HG03108 (cell line): ENCODE measurements around the gene ELP2.
"Not testable (repeated sequence)": the region's sequence is repeated elsewhere in the genome, so short reads cannot be mapped to it uniquely, and the experiment has no call there.

Experiments used
- ATAC-seq: cut with Tn5 transposase; IDR thresholded peaks from one replicate; pipeline ENCODE4 v1.9.1; 2021; ENCODE audit warnings: moderate library complexity; ENCODE audit not compliant: unreplicated experiment

The ELP2 gene

GRCh38 chr18:36187826-36188721 lies 58.4 kb downstream of the ELP2 start:
- no peak for ATAC-seq

DNA sequence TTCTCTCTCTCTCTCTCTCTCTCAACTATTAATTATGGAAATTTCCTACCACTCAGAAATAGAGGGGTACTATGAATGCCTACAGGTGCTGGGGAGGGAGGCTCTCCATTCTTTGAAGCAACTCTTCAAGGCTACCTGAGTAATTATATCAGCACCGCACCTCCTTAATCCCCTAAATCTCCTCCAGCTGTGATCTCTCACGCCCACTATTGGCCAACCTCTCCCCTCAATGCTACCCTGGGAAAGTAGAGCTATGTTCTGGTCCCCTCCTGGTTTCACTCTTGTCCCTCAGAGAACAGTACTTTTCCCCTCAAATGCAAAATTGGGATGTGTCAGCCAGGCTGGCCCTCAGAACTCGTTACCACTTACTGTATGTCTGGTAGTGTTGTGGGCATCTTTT lies 59.2 kb downstream of the ELP2 start:
- ATAC-seq, result no peak

GRCh38 chr18:36189486-36189885 lies 59.8 kb downstream of the ELP2 start:
- no peak for ATAC-seq

DNA sequence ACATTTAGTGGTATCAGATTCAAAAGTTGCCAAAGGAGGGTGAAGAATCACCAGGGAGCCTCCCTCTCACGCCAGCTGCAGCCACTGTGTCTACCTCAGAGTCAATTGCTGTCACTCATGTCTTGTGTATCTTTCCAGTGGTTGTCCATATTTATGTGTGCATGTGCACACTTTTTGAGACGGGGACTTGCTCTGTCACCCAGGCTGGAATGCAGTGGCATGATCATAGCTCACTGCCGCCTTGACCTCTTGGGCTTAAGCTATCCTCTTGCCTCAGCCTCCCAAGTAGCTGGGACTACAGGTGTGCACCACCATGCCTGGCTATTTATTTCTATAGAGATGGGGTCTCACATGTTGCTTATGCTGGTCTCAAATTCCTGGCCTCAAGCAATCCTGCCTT lies 61.6 kb downstream of the ELP2 start:
- no peak for ATAC-seq

DNA sequence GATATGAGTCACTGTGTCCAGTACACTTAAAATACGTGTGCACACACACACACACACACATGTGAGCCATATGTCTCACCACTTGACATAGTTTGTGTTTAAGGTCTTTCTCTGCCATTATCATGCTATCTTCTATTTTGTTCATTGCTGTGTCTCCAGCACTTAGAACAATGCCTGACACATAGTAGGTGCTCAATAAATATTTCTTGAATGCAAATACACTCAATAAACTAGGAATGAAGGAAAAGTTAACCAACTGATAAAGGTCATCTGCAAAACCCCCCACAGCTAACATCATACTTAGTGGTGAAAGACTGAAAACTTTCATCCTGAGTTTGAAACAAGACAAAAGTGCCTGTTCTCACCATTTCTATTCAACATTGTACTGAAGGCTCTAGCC lies 62.0 kb downstream of the ELP2 start:
- ATAC-seq, result no peak

GRCh38 chr18:36194600-36195315 lies 65.1 kb downstream of the ELP2 start:
- no peak for ATAC-seq

DNA sequence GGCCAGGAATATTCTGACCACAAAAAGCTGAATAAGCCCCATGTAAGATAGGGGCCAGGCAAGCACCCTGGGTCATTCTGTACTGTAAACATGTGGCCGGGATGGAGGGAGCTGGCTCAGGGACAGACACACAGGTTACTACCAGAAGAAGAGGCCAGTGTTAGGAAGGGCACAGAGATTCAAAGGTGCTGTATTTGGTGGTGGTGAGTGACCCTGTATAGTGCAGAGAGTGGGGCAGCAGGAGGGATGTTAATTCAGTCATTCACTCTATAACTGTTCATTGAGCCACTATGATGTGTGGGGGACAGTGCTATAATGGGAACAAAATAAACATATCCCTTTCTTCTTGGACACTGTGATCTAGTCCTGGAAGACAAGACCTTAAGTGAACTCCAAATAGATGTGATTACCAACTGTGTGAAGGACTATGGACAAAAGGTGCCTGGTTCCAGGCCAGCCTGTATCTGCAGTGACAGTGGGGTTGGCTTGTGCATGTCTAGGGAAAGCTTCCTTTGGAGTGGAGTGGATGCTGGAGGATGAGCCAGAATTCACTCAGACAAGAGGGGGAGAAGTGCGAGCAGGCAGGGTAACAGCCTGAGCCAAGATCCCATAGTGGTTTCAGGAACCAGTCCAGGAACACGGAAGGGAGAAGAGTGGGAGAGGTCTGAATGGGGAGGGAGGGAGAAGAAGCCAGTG lies 65.9 kb downstream of the ELP2 start:
- no peak for ATAC-seq

GRCh38 chr18:36196238-36196995 lies 66.7 kb downstream of the ELP2 start:
- no peak for ATAC-seq

DNA sequence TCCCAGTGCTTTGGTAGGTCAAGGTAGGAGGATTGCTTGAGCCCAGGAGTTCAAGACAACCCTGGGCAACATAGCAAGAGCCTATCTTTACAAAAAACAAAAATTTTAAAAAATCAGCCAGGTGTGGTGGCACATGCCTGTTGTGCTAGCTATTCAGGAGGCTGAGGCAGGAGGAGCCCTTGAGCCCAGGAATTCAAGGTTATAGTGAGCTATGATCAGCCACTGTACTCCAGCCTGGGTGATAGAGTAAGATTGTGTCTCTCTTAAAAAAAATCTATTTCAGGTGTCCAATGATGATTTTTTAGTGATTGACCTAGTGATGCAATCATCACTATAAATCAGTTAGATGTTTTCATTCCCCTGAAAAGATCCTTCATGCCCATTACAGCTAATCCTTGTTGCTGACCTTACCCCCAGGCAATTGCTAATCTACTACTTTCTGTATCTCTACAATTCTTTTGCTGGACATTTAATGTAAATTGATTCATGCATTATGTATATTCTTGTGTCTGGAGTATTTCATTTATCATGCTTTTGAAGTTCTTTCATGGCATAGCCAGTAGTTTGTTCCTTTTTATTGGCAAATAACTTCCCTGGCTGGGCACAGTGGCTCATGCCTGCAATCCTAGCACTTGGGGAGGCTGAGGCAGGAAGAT lies 67.9 kb downstream of the ELP2 start:
- no peak for ATAC-seq

- ATAC-seq, result no peak
These were observed 70.1 kb downstream of the ELP2 start for GRCh38 chr18:36199691-36200295.

- no peak for ATAC-seq
These were observed 70.7 kb downstream of the ELP2 start for GRCh38 chr18:36200354-36200771.

DNA sequence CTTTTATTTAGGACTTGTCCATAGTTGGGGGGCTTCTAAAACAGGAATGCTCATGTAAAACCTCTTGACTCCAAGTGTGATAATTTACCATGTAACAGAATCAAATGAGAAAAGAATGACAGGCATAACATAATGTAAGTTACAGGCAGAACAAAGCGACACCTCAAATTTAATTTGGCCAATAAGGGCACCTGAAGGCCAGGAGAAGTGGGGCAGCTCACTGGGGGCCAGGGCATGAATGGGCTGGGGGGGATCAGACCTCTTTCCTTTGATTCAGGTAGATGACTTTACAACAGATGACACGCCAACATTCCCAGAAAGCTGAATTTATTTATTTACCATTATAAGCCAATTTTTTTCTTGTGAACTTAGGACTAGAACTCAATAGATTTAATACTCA lies 72.1 kb downstream of the ELP2 start:
- ATAC-seq, result no peak

GRCh38 chr18:36203360-36203895 lies 73.7 kb downstream of the ELP2 start:
- no peak for ATAC-seq

GRCh38 chr18:36205166-36205565 lies 75.5 kb downstream of the ELP2 start:
- no peak for ATAC-seq

DNA sequence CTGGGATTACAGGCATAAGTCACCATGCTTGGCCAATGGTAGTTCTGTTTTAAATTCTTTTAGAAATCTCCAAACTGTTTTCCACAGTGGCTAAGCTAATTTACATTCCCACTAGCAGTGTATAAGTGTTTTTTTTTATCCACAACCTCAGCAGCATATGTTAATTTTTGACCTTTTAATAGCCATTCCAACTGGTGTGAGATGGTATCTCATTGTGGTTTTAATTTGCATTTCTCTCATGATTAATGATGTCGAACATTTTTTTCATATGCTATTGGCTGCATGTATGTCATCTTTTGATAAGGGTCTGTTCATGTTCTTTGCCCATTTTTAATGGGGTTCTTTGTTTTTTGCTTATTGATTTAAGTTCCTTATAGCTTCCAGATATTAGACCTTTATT lies 77.6 kb downstream of the ELP2 start:
- no peak for ATAC-seq

- not testable (repeated sequence) for ATAC-seq
These were observed 78.3 kb downstream of the ELP2 start for GRCh38 chr18:36207969-36208368.

DNA sequence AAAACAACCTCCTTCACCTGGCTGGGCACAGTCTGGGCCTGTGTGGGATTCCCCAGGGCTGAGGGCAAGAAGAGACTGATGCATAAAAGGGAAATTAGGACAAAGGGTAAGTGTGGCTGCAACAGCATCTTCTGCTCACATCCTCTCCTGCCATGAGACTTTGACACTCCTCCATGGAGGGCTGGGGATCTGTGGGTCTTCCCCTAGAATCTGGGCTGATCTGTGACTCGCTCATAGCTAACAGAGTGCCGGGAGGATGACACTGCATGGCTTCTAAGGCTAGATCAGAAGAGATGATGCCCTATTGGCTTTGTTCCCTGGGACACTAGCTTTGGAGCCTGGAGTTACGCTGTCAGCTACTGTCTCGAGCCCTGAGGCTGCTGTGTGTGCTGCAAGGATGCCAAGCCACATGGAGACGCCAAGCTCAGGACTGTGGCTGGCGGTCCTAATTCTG lies 81.9 kb downstream of the ELP2 start:
- no peak for ATAC-seq

- no peak for ATAC-seq
These were observed 82.8 kb downstream of the ELP2 start for GRCh38 chr18:36212301-36213171.

DNA sequence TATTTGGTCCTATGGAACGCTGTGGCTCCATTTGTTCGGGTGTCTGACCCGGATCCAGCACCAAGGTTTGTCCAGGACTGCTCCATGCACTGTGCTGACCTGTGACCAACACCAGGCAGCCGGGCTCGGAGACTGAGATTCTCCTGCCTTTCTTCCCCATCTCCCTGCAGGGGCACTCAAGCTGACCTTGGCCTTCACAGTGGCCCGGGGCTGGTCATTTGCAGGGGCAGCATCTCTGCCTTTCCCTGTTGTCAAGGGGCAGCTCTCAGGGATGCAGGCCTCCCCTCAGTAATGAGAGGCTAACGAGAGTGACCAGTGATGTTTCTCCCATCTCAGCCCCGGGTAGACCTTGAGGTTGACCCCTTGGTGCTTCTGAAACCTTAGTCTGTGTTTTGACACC lies 85.1 kb downstream of the ELP2 start:
- no peak for ATAC-seq
